ENCODE data around the gene LIMS2.

- TF ChIP-seq CTCF (IDR thresholded peaks at IDR 0.05; ENCODE audit: control extremely low read depth in 1 of 3, insufficient read depth in 1 of 3, low read depth in 1 of 3, low read length in 3 of 3) (no peak), TEAD4 (IDR thresholded peaks at IDR 0.05; ENCODE audit: low read depth, low read length) (no peak), RAD21 (IDR thresholded peaks at IDR 0.05 in 1 of 2, conservative IDR thresholded peaks at IDR 0.05 in 1 of 2; ENCODE audit: low read depth in 2 of 2, low read length in 2 of 2) (no peak), POLR2AphosphoS5 (IDR thresholded peaks at IDR 0.05; ENCODE audit: low read depth, low read length) (no peak), FOSL1 (IDR thresholded peaks at IDR 0.05; ENCODE audit: insufficient read depth, low read depth, low read length) (no peak), POLR2A (IDR thresholded peaks at IDR 0.05; ENCODE audit: control extremely low read depth in 1 of 2, low read depth in 2 of 2, low read length in 2 of 2) (no peak), TAF7 (optimal IDR thresholded peaks at IDR 0.05; ENCODE audit: borderline replicate concordance, low read depth, low read length) (no peak), JUND (IDR thresholded peaks at IDR 0.05; ENCODE audit: low read length) (no peak), CHD1 (IDR thresholded peaks at IDR 0.05; ENCODE audit: low read depth, low read length) (no peak), NRF1 (IDR thresholded peaks at IDR 0.05; ENCODE audit: low read depth, low read length) (no peak), MAX (IDR thresholded peaks at IDR 0.05) (no peak), EZH2 (IDR thresholded peaks at IDR 0.05; ENCODE audit: low read depth, low read length, severe bottlenecking) (no peak), MAFK (IDR thresholded peaks at IDR 0.05; ENCODE audit: low read depth, low read length) (no peak), SRF (IDR thresholded peaks at IDR 0.05; ENCODE audit: low read depth, low read length) (no peak)
Measured at GRCh38 chr2:127631541-127631996, 43.8 kb downstream of the LIMS2 start.
